Uterus (tissue), 2 donors: ENCODE results near the gene ARHGAP45.

Experiments
- CTCF ChIP-seq, 4 experiments: fragments of 200-600 bp in 2 of 4; fragments of 450-650 bp in 2 of 4; sonication (generic) in 2 of 4; IDR thresholded peaks; one replicate each; pipeline ENCODE4 v1.5.1; 2016 to 2019; ENCODE audit warnings: antibody characterized with exemption in 4 of 4, mild to moderate bottlenecking in 2 of 4, moderate library complexity in 1 of 4
- POLR2A ChIP-seq, 2 donors: fragments of 450-650 bp; IDR thresholded peaks; one replicate each; pipeline ENCODE4 v1.6.1; 2016; ENCODE audit warnings: antibody characterized with exemption in 2 of 2, mild to moderate bottlenecking in 1 of 2, moderate library complexity in 1 of 2

GRCh38 chr19:1065606-1066109 lies 1.3 kb upstream of the ARHGAP45 start:
- TF ChIP-seq CTCF (IDR thresholded peaks at IDR 0.05) = no peak
- TF ChIP-seq POLR2A (IDR thresholded peaks at IDR 0.05) = no peak
